Occipital lobe (tissue), 2 donors: ENCODE measurements around the gene MEF2D. TPM values are rescaled to one million over a fixed set of nuclear protein-coding genes. Genes with fewer than 3 reads are reported as not detected.

Source experiments
- small RNA-seq: library from RNA; depleted of rRNA; stranded (forward); fragments of <200 nt; gene quantifications from one replicate; pipeline ENCODE3, GENCODE V24; 2014
- total RNA-seq: library from RNA; depleted of rRNA; stranded (reverse); fragments of >200 nt; gene quantifications from one replicate; pipeline ENCODE4 v1.2.3, GENCODE V29; 2014

The MEF2D gene
- total RNA-seq, 1 donor from 2014 or later, result 3.7 TPM

Small RNA genes lying within 50 kb of the gene (small RNA-seq; reads per million reads assigned to genes)
- gene MIR9-1 (0.73 reads per million, percentile 64 among the genes with 10 or more reads in this experiment), gene RF00019 (not detected)

Other genes starting within 250 kb of the MEF2D start
- gene SMG5, start 217.9 kb downstream of the MEF2D start, total RNA-seq, result 31.2 TPM
- 0.78 TPM for gene TMEM79, start 216.4 kb downstream of the MEF2D start, total RNA-seq
- 12.5 TPM for gene GLMP, start 205.1 kb downstream of the MEF2D start, total RNA-seq
- gene VHLL, start 201.5 kb downstream of the MEF2D start, total RNA-seq, result 0.94 TPM
- 352 TPM for gene CCT3, start 162.5 kb downstream of the MEF2D start, total RNA-seq
- not detected for gene TSACC, start 162.2 kb downstream of the MEF2D start, total RNA-seq
- gene RHBG, start 131.6 kb downstream of the MEF2D start, total RNA-seq, result not detected
- gene IQGAP3, start 71.8 kb upstream of the MEF2D start, total RNA-seq, result 1.1 TPM
- gene TTC24, start 78.9 kb upstream of the MEF2D start, total RNA-seq, result not detected
- 26.5 TPM for gene NAXE, start 91.0 kb upstream of the MEF2D start, total RNA-seq
- gene GPATCH4, start 100.7 kb upstream of the MEF2D start, total RNA-seq, result 10.3 TPM
- gene HAPLN2, start 118.6 kb upstream of the MEF2D start, total RNA-seq, result not detected
- gene BCAN, start 141.3 kb upstream of the MEF2D start, total RNA-seq, result 95.8 TPM
- gene NES, start 176.6 kb upstream of the MEF2D start, total RNA-seq, result 24.0 TPM
- gene CRABP2, start 204.8 kb upstream of the MEF2D start, total RNA-seq, result 3.1 TPM
- gene METTL25B, start 227.7 kb upstream of the MEF2D start, total RNA-seq, result 9.2 TPM
- 6.2 TPM for gene ISG20L2, start 228.0 kb upstream of the MEF2D start, total RNA-seq
- 10.6 TPM for gene MRPL24, start 240.3 kb upstream of the MEF2D start, total RNA-seq